Astrocyte (in vitro differentiated cells and primary cell): ENCODE data around the gene EXOSC7. TPM values are rescaled to one million over a fixed set of nuclear protein-coding genes. Genes with fewer than 3 reads are reported as not detected.
A peak's percentile ranks its signal among the peaks of the same experiment; 100 is the strongest.

Experiments
- DNase-seq: peaks from one replicate; pipeline ENCODE4 v3.0.0-alpha.2; 2010; ENCODE audit warnings: low read depth
- FAIRE-seq: peaks from 2 replicates; lab custom pipeline; 2011; peaks lifted over from hg19 to GRCh38; lab: Jason Lieb, UNC
- H2AFZ ChIP-seq: 2 replicates; pipeline ENCODE4 v1.6.0; 2012; ENCODE audit warnings: low read depth, low read length, inconsistent platforms
- H3K27ac ChIP-seq: 2 replicates; pipeline ENCODE4 v1.5.1; 2011; ENCODE audit warnings: low read depth, low read length, inconsistent platforms
- H3K27me3 ChIP-seq: 2 replicates; pipeline ENCODE4 v1.6.0; 2011; ENCODE audit warnings: low read length, inconsistent platforms; ENCODE audit not compliant: insufficient read depth
- H3K36me3 ChIP-seq: 2 replicates; pipeline ENCODE4 v1.5.1; 2011; ENCODE audit warnings: low read length, inconsistent platforms; ENCODE audit not compliant: insufficient read depth
- H3K4me1 ChIP-seq: 2 replicates; pipeline ENCODE4 v1.5.1; 2011; ENCODE audit warnings: low read length, inconsistent platforms; ENCODE audit not compliant: insufficient read depth
- H3K4me2 ChIP-seq: 2 replicates; pipeline ENCODE4 v1.6.0; 2012; ENCODE audit warnings: low read length, inconsistent platforms
- H3K4me3 ChIP-seq: 2 replicates; pipeline ENCODE4 v1.5.1; 2011; ENCODE audit warnings: low read depth, mild to moderate bottlenecking, low read length, inconsistent platforms; ENCODE audit not compliant: insufficient read depth
- H3K79me2 ChIP-seq: 2 replicates; pipeline ENCODE4 v1.6.0; 2012; ENCODE audit warnings: mild to moderate bottlenecking, low read length, inconsistent platforms; ENCODE audit not compliant: insufficient read depth
- H3K9ac ChIP-seq: 2 replicates; pipeline ENCODE4 v1.6.0; 2012; ENCODE audit warnings: mild to moderate bottlenecking, low read length, inconsistent platforms
- H3K9me3 ChIP-seq: 2 replicates; pipeline ENCODE4 v1.5.1; 2012; ENCODE audit warnings: low read depth, mild to moderate bottlenecking, low read length, inconsistent platforms; ENCODE audit not compliant: insufficient read depth
- H4K20me1 ChIP-seq: 2 replicates; pipeline ENCODE4 v1.6.0; 2012; ENCODE audit warnings: low read length, inconsistent platforms; ENCODE audit not compliant: insufficient read depth
- H3K27ac Mint-ChIP-seq: one replicate; pipeline ENCODE4 v1.8.0; 2021; ENCODE audit warnings: mild to moderate bottlenecking, mixed read lengths; ENCODE audit not compliant: unreplicated experiment
- H3K27me3 Mint-ChIP-seq: one replicate; pipeline ENCODE4 v1.8.0; 2021; ENCODE audit warnings: low read depth, mixed read lengths; ENCODE audit not compliant: unreplicated experiment
- H3K36me3 Mint-ChIP-seq: one replicate; pipeline ENCODE4 v1.8.0; 2021; ENCODE audit warnings: low read depth, mixed read lengths; ENCODE audit not compliant: unreplicated experiment
- H3K4me1 Mint-ChIP-seq: one replicate; pipeline ENCODE4 v1.8.0; 2021; ENCODE audit warnings: low read depth, mixed read lengths; ENCODE audit not compliant: unreplicated experiment
- H3K4me3 Mint-ChIP-seq: one replicate; pipeline ENCODE4 v1.8.0; 2021; ENCODE audit warnings: mild to moderate bottlenecking, moderate library complexity, mixed read lengths; ENCODE audit not compliant: unreplicated experiment
- H3K9me3 Mint-ChIP-seq: one replicate; pipeline ENCODE4 v1.8.0; 2021; ENCODE audit warnings: mild to moderate bottlenecking, mixed read lengths; ENCODE audit not compliant: unreplicated experiment
- CTCF ChIP-seq: IDR thresholded peaks from 2 replicates; pipeline ENCODE4 v1.5.1; 2011; ENCODE audit warnings: low read depth, mild to moderate bottlenecking, inconsistent platforms, low read length, moderate library complexity; ENCODE audit not compliant: insufficient read depth
- EZH2 ChIP-seq: IDR thresholded peaks from 2 replicates; pipeline ENCODE4 v1.6.1; 2012; ENCODE audit warnings: mild to moderate bottlenecking, low read length, inconsistent platforms; ENCODE audit not compliant: insufficient read depth
- total RNA-seq: library from RNA; stranded (reverse); gene quantifications from 2 replicates; pipeline ENCODE4 v1.2.1, GENCODE V29; 2021

Gene EXOSC7
- total RNA-seq, 1 donor from 2014 or later = 38.6 TPM

DNA sequence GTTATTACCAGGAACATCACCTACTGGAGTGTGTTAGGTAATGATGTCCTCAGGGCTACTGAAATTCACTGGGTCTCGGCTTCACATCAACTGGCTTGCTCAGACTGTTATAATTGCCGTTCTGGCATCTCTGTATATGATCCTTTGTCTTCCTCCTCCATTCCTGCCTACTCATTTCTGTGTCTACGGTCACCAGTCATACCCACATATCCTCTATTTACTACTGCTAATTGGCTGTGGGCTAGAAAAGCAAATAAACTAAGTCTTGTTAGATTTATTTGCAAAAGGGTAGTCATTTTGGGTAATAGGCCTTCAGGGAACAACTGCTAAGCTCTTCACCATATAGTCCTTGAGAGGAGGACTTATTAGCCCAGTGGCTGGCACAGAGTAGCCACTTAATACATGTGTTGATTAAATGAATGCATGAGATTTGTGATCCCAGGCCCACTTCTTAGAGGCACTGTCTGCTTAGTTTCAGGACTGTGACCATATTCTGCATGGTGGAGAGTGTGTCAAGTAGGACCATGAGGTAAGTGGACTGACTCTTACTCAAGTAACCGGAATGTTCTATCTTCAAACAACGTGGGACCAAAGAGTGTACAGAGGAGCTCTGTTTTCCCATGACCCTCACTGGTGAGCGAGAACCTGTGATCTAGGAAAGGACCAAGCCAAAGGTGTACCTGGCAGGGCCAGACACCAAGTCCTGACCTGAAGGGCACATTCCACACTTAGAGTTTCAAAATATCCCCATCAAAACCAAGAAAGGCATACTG lies 13.2 kb upstream of the EXOSC7 start:
- Histone ChIP-seq H3K27ac (no peak overlapping the region), H3K4me1 (peaks cover 3% of the 10 kb centered on the region), H3K9me3 (no peaks in the 10 kb centered on the region), H2AFZ (no peak overlapping the region), H3K4me2 (no peak overlapping the region), H3K4me3 (no peak overlapping the region), H3K9ac (no peak overlapping the region), H3K79me2 (peaks cover 66% of the 10 kb centered on the region), H3K27me3 (no peaks in the 10 kb centered on the region), H4K20me1 (peaks cover 79% of the 10 kb centered on the region), H3K36me3 (no peaks in the 10 kb centered on the region)
- Mint-ChIP-seq H3K4me1 (peaks cover 27% of the 10 kb centered on the region), H3K27ac (no peak overlapping the region), H3K27me3 (no peaks in the 10 kb centered on the region), H3K9me3 (no peaks in the 10 kb centered on the region), H3K4me3 (no peak overlapping the region), H3K36me3 (peaks cover 18% of the 10 kb centered on the region)
- no peak for FAIRE-seq
- DNase-seq = no peak
- TF ChIP-seq CTCF (no peak), EZH2 (no peak)

- Mint-ChIP-seq H3K4me3 (no peak overlapping the region), H3K4me1 (peaks cover 27% of the 10 kb centered on the region), H3K9me3 (no peaks in the 10 kb centered on the region), H3K27ac (peak overlapping the region; percentile 19), H3K27me3 (no peaks in the 10 kb centered on the region), H3K36me3 (peaks cover 10% of the 10 kb centered on the region)
- H3K9me3 ChIP-seq = no peaks in the 10 kb centered on the region
- no peaks in the 10 kb centered on the region for H3K36me3 ChIP-seq
- H3K4me2 ChIP-seq = no peak overlapping the region
- H3K9ac ChIP-seq = no peak overlapping the region
- DNase-seq (no peak), FAIRE-seq (no peak)
- H3K27me3 ChIP-seq = no peaks in the 10 kb centered on the region
- no peak overlapping the region for H3K4me3 ChIP-seq
- peaks cover 74% of the 10 kb centered on the region for H3K79me2 ChIP-seq
- TF ChIP-seq EZH2 = no peak
- no peak overlapping the region for H3K27ac ChIP-seq
- peaks cover 85% of the 10 kb centered on the region for H4K20me1 ChIP-seq
- H2AFZ ChIP-seq = no peak overlapping the region
- peaks cover 3% of the 10 kb centered on the region for H3K4me1 ChIP-seq
Observed at GRCh38 chr3:44963571-44964325, 12.3 kb upstream of the EXOSC7 start.

DNA sequence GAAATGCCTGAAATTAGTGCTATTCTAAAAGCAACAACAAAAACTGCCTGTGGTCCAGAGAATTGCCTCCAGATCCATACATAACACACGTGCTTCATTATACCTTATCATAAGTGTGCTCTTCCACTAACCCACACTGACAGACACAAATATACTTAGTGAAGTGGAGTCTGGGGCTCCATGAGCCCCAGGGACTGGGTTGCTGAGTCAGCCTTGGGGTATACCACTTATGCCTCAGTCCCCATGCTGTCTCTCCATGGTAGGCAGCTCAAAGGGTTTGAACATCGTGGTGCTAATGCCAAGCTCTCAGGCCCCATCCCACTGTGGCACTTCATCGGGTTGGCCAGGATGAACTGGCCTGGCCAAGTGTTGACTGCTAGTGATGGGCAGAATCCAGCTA lies 10.9 kb upstream of the EXOSC7 start:
- no peak overlapping the region for H3K4me3 ChIP-seq
- no peak overlapping the region for H3K4me2 ChIP-seq
- H3K4me1 Mint-ChIP-seq = peaks cover 24% of the 10 kb centered on the region
- no peaks in the 10 kb centered on the region for H3K36me3 ChIP-seq
- H3K36me3 Mint-ChIP-seq = peaks cover 3% of the 10 kb centered on the region
- H3K9me3 Mint-ChIP-seq = no peaks in the 10 kb centered on the region
- DNase-seq (no peak), FAIRE-seq (no peak)
- H3K9me3 ChIP-seq = no peaks in the 10 kb centered on the region
- no peak overlapping the region for H3K4me3 Mint-ChIP-seq
- H3K27ac Mint-ChIP-seq = no peak overlapping the region
- no peak overlapping the region for H3K27ac ChIP-seq
- H3K27me3 Mint-ChIP-seq = no peaks in the 10 kb centered on the region
- H4K20me1 ChIP-seq = peaks cover 86% of the 10 kb centered on the region
- no peaks in the 10 kb centered on the region for H3K27me3 ChIP-seq
- peaks cover 76% of the 10 kb centered on the region for H3K79me2 ChIP-seq
- H2AFZ ChIP-seq = no peak overlapping the region
- peaks cover 3% of the 10 kb centered on the region for H3K4me1 ChIP-seq
- no peak overlapping the region for H3K9ac ChIP-seq
- TF ChIP-seq EZH2 (no peak), CTCF (no peak)
